H1 (cell line): ENCODE results near the gene WDFY4.

Experiments used
- ATF2 ChIP-seq: IDR thresholded peaks from 2 replicates; pipeline ENCODE4 v1.6.1; 2012; ENCODE audit warnings: low read length, inconsistent platforms
- BACH1 ChIP-seq: IDR thresholded peaks from 2 replicates; pipeline ENCODE4 v1.6.1; 2012; ENCODE audit warnings: low read length, improper control_type of control experiment
- CBX5 ChIP-seq: fragments of 300-800, 300-1000 bp; sonication (generic); IDR thresholded peaks from 2 replicates; pipeline ENCODE4 v1.7.1; 2016; ENCODE audit warnings: antibody characterized with exemption, low read length, low read depth
- CREB1 ChIP-seq: IDR thresholded peaks from 2 replicates; pipeline ENCODE4 v1.6.1; 2012; ENCODE audit warnings: inconsistent platforms
- EZH2 ChIP-seq: fragments of 200-600 bp; sonication (generic); IDR thresholded peaks from 2 replicates; pipeline ENCODE4 v1.7.1; 2012; ENCODE audit warnings: low read depth, mild to moderate bottlenecking, moderate library complexity, low read length, inconsistent platforms; ENCODE audit not compliant: severe bottlenecking
- RNF2 ChIP-seq: fragments of 200-900, 300-1000 bp; sonication (generic); IDR thresholded peaks from 2 replicates; pipeline ENCODE4 v1.7.1; 2016; ENCODE audit warnings: borderline replicate concordance, low read depth, mild to moderate bottlenecking, antibody characterized with exemption, low read length; ENCODE audit not compliant: poor library complexity, severe bottlenecking; ENCODE audit errors: missing control alignments
- RXRA ChIP-seq: IDR thresholded peaks from 2 replicates; pipeline ENCODE4 v1.6.1; 2011; ENCODE audit warnings: low read depth, mild to moderate bottlenecking, low read length, moderate library complexity; ENCODE audit not compliant: insufficient read depth
- SP1 ChIP-seq: IDR thresholded peaks from 2 replicates; pipeline ENCODE4 v1.6.1; 2011; ENCODE audit warnings: low read depth, low read length
- TAF1 ChIP-seq: IDR thresholded peaks from 2 replicates; pipeline ENCODE4 v1.6.1; 2011; ENCODE audit warnings: mild to moderate bottlenecking, low read depth, low read length
- TCF12 ChIP-seq: IDR thresholded peaks from 2 replicates; pipeline ENCODE4 v1.6.1; 2011; ENCODE audit warnings: low read depth, mild to moderate bottlenecking, low read length
- TF ChIP-seq, protein P1 (sequence below), 3 experiments: IDR thresholded peaks; 1 replicate in 2 of 3; 2 replicates in 1 of 3; pipeline versions ENCODE4 v1.5.1 to v1.6.1; 2011; ENCODE audit warnings: low read length in 3 of 3, mild to moderate bottlenecking in 3 of 3, inconsistent platforms in 2 of 3, low read depth in 1 of 3, moderate library complexity in 1 of 3; ENCODE audit not compliant: insufficient read depth in 1 of 3; ENCODE audit errors: control extremely low read depth in 1 of 3
- TF ChIP-seq, protein P2 (sequence below): IDR thresholded peaks from 2 replicates; pipeline ENCODE4 v1.6.1; 2011; ENCODE audit warnings: low read length, improper control_type of control experiment

- TF ChIP-seq CBX5: no peak
- TF ChIP-seq, protein P1, sequence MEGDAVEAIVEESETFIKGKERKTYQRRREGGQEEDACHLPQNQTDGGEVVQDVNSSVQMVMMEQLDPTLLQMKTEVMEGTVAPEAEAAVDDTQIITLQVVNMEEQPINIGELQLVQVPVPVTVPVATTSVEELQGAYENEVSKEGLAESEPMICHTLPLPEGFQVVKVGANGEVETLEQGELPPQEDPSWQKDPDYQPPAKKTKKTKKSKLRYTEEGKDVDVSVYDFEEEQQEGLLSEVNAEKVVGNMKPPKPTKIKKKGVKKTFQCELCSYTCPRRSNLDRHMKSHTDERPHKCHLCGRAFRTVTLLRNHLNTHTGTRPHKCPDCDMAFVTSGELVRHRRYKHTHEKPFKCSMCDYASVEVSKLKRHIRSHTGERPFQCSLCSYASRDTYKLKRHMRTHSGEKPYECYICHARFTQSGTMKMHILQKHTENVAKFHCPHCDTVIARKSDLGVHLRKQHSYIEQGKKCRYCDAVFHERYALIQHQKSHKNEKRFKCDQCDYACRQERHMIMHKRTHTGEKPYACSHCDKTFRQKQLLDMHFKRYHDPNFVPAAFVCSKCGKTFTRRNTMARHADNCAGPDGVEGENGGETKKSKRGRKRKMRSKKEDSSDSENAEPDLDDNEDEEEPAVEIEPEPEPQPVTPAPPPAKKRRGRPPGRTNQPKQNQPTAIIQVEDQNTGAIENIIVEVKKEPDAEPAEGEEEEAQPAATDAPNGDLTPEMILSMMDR (IDR thresholded peaks at IDR 0.05; ENCODE audit: control extremely low read depth in 1 of 3, insufficient read depth in 1 of 3, low read depth in 1 of 3, low read length in 3 of 3): no peak
- TF ChIP-seq EZH2: no peak
- TF ChIP-seq CREB1: no peak
- no peak for TF ChIP-seq SP1
- TF ChIP-seq TCF12: no peak
- no peak for TF ChIP-seq RNF2
- TF ChIP-seq, protein P2, sequence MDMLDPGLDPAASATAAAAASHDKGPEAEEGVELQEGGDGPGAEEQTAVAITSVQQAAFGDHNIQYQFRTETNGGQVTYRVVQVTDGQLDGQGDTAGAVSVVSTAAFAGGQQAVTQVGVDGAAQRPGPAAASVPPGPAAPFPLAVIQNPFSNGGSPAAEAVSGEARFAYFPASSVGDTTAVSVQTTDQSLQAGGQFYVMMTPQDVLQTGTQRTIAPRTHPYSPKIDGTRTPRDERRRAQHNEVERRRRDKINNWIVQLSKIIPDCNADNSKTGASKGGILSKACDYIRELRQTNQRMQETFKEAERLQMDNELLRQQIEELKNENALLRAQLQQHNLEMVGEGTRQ: no peak
- TF ChIP-seq ATF2: no peak
- TF ChIP-seq RXRA: no peak
- no peak for TF ChIP-seq TAF1
- TF ChIP-seq BACH1: no peak
Observed at GRCh38 chr10:48791267-48791928, 106.7 kb downstream of the WDFY4 start.
